Vagina (tissue), 2 donors: ENCODE results near the gene LRRC61.

Experiments
- POLR2A ChIP-seq, 2 donors: fragments of 450-650 bp; IDR thresholded peaks; one replicate each; pipeline ENCODE4 v1.6.1; 2017; ENCODE audit warnings: antibody characterized with exemption in 2 of 2, mild to moderate bottlenecking in 2 of 2, moderate library complexity in 2 of 2
- POLR2AphosphoS5 ChIP-seq, 2 donors: sonication (generic); formaldehyde crosslinking; IDR thresholded peaks; one replicate each; pipeline ENCODE4 v1.9.0; 2017; ENCODE audit warnings: antibody characterized with exemption in 2 of 2, mild to moderate bottlenecking in 2 of 2, low read depth in 1 of 2; ENCODE audit not compliant: insufficient read depth in 1 of 2
- TF ChIP-seq, protein P1 (sequence below), 3 experiments: fragments of 450-650 bp in 2 of 3; fragments of 200-600 bp in 1 of 3; sonication (generic) in 1 of 3; IDR thresholded peaks; one replicate each; pipeline ENCODE4 v1.5.1; 2017 to 2019; ENCODE audit warnings: antibody characterized with exemption in 3 of 3, mild to moderate bottlenecking in 2 of 3, moderate library complexity in 2 of 3

DNA sequence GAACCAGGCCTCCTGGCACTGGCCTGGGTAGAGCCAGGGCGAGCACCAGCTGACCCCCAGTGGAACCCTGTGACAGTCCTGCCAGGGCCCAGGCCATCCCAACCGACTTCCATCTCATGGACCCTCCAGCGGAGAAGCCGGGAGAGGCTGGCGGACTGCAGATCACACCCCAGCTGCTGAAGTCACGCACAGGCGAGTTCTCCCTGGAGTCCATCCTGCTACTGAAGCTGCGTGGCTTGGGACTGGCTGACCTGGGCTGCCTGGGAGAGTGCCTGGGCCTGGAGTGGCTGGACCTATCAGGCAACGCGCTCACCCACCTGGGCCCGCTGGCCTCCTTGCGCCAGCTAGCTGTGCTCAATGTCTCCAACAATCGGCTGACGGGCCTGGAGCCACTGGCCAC, 13.6 kb downstream of the LRRC61 start:
- TF ChIP-seq, protein P1, sequence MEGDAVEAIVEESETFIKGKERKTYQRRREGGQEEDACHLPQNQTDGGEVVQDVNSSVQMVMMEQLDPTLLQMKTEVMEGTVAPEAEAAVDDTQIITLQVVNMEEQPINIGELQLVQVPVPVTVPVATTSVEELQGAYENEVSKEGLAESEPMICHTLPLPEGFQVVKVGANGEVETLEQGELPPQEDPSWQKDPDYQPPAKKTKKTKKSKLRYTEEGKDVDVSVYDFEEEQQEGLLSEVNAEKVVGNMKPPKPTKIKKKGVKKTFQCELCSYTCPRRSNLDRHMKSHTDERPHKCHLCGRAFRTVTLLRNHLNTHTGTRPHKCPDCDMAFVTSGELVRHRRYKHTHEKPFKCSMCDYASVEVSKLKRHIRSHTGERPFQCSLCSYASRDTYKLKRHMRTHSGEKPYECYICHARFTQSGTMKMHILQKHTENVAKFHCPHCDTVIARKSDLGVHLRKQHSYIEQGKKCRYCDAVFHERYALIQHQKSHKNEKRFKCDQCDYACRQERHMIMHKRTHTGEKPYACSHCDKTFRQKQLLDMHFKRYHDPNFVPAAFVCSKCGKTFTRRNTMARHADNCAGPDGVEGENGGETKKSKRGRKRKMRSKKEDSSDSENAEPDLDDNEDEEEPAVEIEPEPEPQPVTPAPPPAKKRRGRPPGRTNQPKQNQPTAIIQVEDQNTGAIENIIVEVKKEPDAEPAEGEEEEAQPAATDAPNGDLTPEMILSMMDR (IDR thresholded peaks at IDR 0.05): no peak
- no peak for TF ChIP-seq POLR2AphosphoS5 (IDR thresholded peaks at IDR 0.05; ENCODE audit: insufficient read depth in 1 of 2, low read depth in 1 of 2)
- TF ChIP-seq POLR2A (IDR thresholded peaks at IDR 0.05): no peak
